ENCODE data around the gene BFAR.
"Not testable (repeated sequence)": the region's sequence is repeated elsewhere in the genome, so short reads cannot be mapped to it uniquely, and the experiment has no call there.

BFAR gene

DNA sequence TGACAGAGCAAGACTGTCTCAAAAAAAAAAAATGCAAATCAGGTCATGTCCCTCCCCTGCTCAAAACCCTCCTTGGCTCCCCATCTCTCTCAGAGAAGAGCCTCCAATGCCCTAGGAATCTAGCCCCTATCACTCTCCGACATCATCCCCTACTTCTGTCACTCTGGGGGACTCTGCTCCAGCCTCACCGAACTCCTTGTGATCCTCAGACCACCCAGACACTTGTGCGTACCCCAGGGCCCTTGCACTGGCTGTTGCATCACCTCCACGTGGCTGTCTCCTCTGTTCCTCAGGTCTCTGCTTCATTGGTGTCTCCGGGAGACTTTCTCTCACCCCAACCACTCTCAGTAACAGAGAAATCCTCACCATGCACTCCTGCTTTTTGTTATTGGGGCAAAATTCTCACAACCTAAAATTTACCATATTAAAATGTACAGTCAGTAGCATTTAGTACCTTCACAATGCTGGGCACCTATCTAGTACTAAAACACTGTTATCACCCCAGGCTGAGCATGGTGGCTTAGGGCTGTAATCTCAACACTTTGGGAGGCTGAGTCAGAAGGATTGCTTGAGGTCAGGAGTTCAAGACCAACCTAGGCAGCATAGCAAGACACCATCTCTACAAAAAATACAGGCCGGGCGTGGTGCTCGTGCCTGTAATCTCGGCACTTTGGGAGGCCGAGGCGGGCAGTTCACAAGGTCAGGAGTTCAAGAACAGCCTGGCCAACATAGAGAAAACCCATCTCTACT is 46.2 kb downstream of the BFAR start:
- no peak overlapping the region for H3K4me3 ChIP-seq (ENCODE audit: low read length)
- TF ChIP-seq, protein P1, sequence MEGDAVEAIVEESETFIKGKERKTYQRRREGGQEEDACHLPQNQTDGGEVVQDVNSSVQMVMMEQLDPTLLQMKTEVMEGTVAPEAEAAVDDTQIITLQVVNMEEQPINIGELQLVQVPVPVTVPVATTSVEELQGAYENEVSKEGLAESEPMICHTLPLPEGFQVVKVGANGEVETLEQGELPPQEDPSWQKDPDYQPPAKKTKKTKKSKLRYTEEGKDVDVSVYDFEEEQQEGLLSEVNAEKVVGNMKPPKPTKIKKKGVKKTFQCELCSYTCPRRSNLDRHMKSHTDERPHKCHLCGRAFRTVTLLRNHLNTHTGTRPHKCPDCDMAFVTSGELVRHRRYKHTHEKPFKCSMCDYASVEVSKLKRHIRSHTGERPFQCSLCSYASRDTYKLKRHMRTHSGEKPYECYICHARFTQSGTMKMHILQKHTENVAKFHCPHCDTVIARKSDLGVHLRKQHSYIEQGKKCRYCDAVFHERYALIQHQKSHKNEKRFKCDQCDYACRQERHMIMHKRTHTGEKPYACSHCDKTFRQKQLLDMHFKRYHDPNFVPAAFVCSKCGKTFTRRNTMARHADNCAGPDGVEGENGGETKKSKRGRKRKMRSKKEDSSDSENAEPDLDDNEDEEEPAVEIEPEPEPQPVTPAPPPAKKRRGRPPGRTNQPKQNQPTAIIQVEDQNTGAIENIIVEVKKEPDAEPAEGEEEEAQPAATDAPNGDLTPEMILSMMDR (IDR thresholded peaks at IDR 0.05; ENCODE audit: insufficient read depth, low read depth, low read length, missing control alignments), result no peak
- DNase-seq (ENCODE audit: low read depth), result no peak

DNA sequence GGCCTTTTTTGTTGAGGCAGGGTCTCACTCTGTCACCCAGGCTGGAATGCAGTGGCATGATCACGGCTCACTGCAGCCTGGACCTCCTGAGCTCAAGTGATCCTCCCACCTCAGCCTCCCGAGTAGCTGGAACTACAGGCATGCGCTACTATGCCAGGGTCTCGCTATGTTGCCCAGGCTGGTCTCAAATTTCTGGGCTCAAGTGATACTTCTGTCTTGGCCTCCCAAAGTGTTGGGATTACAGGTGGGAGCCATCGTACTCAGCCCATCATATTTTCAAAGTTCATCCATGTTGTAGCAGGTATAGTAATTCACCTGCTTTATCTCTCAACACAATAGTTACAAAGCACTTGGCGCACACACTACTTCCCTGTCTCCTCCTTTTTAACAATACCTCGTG is 47.6 kb downstream of the BFAR start:
- H3K4me3 ChIP-seq (ENCODE audit: low read length); DNase-seq (ENCODE audit: low read depth): not testable (repeated sequence)

DNA sequence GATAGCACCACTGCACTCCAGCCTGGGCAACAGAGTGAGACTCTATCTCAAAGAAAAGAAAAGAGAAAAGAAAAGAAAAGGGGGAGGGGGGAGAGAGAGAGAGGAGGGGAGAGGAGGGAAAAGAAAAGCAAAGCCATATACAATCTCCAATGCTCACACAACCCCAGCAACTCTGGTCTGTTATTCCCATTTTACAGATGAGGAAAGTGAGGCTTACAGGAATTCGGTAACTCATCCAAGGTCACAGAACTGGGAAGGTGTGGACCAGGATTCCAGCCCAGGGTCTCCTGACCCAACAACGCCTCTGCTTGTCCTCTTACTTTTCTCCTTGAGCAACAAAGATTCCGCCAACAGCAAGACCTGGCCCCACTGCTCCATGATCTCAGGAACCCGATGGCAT is 48.4 kb downstream of the BFAR start:
- no peak for DNase-seq (ENCODE audit: low read depth)
- TF ChIP-seq, protein P1 (IDR thresholded peaks at IDR 0.05; ENCODE audit: insufficient read depth, low read depth, low read length, missing control alignments), result no peak
- H3K4me3 ChIP-seq (ENCODE audit: low read length), result no peak overlapping the region

DNA sequence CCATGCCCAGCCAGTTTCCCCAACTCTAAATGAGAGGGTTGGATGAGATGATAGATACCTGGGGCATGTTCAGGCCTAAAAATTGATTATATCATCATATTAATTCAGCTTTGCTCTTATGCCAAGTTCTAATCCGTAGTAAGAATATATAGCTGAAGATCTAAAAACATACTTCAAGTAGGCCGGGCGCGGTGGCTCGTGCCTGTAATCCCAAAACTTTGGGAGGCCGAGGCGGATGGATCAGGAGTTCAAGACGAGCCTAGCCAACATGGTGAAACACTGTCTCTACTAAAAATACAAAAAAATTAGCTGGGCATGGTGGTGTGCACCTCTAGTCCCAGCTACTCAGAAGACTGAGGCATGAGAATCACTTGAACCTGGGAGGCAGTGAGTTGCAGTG is 49.4 kb downstream of the BFAR start:
- TF ChIP-seq, protein P1 (IDR thresholded peaks at IDR 0.05; ENCODE audit: insufficient read depth, low read depth, low read length, missing control alignments), result no peak
- no peak for DNase-seq (ENCODE audit: low read depth)
- H3K4me3 ChIP-seq (ENCODE audit: low read length), result no peak overlapping the region

DNA sequence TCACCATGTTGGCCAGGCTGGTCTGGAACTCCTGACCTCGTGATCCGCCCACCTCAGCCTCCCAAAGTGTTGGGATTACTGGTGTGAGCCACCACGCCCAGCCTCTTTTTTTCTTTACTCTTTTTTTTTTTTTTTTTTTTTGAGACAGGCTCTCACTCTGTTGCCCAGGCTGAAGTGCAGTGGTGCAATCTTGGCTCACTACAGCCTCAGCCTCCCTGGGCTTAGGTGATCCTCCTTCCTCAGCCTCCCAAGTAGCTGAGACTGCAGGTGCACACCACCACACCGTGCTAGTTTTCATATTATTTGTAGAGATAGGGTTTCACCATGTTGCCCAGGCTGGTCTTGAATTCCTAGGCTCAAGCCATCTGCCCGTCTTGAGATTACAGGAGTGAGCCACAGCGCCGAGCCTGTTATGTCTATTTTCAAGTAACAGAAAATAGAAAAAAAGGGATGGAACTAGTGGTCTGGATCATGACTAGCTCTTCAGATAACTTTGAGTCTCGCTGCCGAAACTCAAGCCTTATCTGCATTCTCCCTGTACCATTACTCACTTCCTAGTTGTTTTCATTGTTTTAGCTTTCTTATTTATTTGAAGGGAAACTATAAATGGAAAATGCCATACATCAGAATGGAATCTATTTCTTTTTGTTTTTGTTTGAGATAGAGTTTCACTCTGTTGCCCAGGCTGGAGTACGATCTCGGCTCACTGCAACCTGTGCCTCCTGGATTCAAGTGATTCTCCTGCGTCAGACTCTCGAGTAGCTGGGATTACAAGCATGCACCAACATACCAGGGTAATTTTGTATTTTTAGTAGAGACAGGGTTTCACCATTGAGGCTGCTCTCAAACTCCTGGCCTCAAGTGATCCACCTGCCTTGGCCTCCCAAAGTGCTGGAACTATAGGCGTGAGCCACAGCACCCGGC is 53.4 kb downstream of the BFAR start:
- H3K4me3 ChIP-seq (ENCODE audit: low read length); DNase-seq (ENCODE audit: low read depth): not testable (repeated sequence)

DNA sequence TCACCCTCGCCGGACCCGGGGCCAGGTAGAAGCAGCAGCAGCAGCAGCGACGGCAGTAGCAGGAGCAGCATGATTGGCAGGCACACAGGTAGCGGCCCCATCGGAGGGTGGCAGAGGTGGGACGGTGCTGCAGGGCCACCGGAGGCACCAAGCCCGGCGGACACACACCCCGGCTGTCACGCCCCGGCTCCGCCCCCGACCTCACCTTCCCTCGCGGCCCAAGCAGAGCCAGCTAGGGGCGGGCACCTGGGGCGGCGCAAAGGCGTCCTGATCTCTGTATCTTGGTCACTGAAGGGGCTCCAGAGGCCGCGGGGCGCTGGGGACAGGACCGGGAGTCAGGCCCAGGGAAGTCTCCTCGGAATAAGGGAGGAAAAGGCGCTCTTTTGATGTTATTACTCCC is 61.4 kb downstream of the BFAR start, which contains the start of gene PLA2G10:
Gene PLA2G10, minus strand, starts transcription at position 180 of the 400 bp plus-strand sequence. Its CDS starts 79 bp downstream, at position 101.
- not testable (repeated sequence) for DNase-seq (ENCODE audit: low read depth); H3K4me3 ChIP-seq (ENCODE audit: low read length)

DNA sequence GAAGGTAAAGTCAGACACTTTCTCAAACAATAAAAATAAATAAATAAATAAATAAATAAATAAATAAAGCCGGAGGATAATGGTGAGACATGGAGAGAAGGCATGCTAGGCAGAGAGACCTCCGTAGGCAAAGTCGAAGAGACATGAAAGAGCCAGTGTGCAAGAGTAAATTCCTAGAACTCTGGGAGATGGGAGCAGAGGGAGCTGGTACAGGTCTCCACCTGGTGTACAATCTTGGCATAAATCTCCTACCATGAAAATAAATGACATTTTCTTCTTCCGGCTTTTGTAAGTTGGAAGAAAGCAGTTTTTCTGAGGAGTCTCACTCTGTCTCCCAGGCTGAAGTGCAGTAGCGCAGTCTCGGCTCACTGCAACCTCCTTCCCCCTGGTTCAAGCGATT is 69.1 kb downstream of the BFAR start:
- not testable (repeated sequence) for H3K4me3 ChIP-seq (ENCODE audit: low read length); DNase-seq (ENCODE audit: low read depth)

DNA sequence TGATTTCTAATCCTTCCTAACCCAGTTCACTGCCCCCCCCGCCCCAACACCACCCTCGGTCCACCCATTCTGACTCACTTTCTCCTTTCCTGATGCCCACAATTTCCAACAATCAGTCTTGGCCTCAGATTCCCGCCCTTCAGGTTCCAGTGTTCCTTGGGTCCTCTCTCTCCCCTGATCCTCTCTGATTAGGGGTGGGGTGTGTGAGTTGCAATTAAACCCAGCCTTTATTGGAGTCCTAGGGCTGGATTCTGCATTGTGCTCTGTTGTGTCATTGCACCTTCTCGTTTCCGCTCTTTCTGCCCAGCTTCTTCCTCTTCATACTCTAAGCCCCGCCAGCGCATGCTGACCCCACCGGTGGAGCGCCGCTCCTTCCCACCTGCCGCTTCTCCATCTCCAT is 69.9 kb downstream of the BFAR start:
- H3K4me3 ChIP-seq (ENCODE audit: low read length); DNase-seq (ENCODE audit: low read depth): not testable (repeated sequence)

DNA sequence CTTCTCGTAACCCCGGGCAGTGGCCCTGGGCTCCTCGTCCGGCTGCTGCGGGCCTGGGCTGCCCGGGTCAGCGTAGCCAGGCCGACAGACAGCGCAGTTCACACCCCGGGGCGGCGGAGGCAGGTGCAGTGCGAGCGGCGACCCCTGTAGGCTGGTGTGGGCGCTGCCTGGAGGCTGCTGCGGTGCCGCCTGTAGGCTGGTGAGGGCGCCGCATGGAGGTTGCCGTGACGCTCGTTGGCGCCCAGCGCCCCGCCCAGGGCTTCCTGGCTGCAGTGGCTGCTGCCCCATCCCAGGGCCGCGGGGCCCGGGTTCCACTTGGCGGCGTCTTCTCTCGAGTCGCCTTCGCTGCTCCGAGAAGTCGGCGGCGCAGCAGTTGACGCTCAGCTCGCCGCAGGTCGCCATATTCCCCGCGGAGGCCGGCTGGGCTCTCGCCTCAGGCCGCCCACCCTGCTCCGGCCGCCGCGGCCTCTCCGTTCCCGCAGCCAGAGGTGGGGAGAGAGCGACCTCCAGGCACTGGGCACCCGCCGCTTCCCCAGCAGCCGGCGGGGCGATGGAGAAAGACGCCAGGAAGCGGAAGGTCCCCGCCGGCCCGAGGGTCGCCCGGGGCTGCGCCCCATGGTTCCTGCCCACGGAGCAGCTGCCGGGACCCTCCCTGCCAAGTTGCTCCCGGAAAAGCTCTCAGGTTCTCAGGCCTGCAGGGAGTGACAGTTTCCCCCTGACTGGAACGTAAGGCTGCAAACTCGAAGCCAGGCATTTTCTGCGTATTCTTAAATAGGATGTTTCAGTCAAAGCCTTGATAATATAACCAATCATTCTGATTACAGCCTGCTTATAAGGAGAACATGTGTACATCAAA is 70.6 kb downstream of the BFAR start, which contains the start of gene NPIPA3:
Gene NPIPA3, plus strand, starts transcription at position 256 of the 856 bp plus-strand sequence. CDS start 5,533 bp downstream, outside the sequence.
- DNase-seq (ENCODE audit: low read depth); H3K4me3 ChIP-seq (ENCODE audit: low read length): not testable (repeated sequence)
